A549 treated with Mapracorat at 1 μM for 4 hours (cell line): Measurements from ENCODE around the gene APH1A. TPM values are rescaled to one million over a fixed set of nuclear protein-coding genes. Genes with fewer than 3 reads are reported as not detected.

ENCODE experiments used
- total RNA-seq: library from RNA; stranded (reverse); fragments of 200-300 nt; extraction: Qiagen RNA extraction; gene quantifications from 5 replicates; pipeline ENCODE4 v1.2.3, GENCODE V29; 2022

APH1A gene
- 128 to 148 TPM (median 139 TPM) in 5 replicates for total RNA-seq

DNA sequence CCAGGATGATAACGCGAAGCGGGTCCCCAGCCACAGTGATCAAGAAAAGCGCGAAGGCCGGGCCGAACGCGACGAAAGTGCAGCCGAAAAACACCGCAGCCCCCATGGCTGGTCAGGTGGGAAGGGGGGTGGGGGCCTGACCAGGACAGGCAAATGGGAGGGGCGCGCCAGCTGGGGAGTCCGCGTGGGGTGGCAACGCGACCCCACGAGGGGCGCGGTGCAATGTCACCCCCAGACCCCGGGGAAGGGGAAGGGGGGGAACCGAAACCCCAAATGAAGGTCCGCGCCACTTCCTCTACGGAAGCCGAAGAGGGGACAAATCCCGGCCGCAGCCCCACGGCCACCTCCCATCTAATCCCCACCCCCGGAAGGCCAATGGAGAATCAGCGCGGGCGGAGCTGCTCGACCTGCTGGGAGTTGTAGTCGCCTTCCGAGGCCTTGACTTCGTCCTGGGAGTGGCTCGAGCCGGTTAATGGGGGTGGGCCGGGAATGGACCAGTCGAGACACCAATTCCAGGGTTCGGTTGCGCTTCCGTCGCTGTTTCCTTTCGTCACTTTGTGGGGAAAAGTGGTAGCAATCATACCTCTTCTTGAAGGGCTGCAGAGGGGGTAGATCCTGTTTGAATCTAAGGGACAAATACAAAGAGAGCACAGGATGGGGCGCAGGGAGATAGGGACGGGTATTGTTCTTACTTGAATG lies at the start of gene APH1A:
Gene APH1A (minus strand): TSS at position 312 of the 699 bp plus-strand sequence. CDS start 206 bp downstream, at position 106.

DNA sequence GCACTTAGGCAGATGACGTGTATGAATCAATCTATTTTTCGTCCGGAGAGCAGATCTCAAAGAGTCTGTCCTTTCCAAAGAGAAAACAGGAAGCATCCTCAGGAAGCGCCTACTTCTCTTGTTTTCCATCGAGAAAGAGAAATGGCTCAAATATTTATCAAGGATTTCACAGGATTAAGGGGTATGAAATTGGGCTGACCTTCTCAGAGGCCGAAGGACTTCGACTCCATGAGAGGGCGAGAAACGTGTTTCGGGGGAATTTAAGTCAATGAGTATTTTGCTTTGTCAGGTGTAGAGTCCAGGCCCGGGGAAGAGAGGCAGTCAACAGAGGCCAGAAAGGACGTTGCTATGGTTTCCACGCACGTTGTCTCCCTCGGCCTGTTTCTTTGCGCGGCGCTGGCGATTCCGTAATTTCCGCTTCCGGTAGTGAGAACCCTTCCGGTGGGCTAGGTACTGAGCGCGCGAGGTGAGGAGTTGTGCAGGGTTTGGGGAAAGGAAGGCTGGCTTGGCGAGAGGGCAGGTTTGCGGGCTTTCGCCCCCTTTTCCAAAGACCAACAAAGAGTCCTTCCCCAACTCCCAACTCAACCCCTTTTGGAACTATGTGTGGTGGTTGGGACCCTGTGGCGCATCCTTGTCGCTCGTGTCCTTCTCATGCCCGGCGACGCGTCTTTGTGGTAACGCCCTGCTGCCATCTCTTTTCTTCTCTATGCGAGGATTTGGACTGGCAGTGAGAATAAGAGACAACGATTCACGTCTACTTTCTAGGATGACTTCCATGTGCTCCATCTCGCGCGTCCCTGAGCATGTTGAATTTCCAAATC lies 24.8 kb upstream of the APH1A start, which contains the start of gene MRPS21:
Gene MRPS21 (plus strand): TSS at position 429 of the 821 bp plus-strand sequence. CDS start 506 bp downstream, outside the sequence.

DNA sequence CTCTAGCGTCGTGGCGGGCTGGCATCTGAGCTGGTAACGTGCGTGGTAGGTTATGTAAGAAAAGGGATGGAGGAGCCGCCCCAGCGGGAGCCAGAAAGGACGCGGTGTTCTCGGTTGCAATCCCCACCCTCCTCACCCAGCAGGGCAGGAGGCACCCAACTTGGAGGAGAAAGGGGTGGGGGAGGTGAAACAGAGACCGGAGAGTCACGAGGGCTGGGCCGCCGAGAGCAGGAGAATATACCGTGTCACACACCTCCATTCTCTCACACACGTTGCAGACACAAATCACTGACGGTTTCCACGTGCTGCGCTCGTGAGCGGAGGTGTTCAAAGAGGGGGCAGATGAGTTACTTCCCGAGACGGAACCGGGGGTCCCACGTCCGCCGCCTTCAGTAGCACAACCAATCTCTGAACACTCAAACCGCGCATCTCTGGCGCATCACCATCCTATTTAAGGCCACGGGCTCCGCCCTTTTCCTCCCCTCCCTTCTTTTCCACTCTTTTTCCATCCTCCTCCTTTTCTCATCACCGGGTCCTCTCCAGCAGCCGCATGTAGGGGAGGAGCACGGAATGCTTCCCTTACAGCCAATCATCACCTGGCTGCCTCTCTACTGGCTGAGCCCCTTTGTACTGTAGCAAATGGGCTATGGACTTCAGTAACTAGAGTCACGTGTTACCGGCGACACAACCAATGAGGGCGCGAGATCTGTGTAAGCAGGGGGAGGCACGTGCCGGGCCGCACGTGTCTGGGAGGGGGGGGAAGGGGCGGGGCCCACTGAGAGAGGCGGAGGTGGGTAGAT lies 13.1 kb upstream of the APH1A start, which contains the start of gene CIART:
Gene CIART (plus strand): TSS at position 797 of the 800 bp plus-strand sequence. CDS start 714 bp downstream, outside the sequence.

DNA sequence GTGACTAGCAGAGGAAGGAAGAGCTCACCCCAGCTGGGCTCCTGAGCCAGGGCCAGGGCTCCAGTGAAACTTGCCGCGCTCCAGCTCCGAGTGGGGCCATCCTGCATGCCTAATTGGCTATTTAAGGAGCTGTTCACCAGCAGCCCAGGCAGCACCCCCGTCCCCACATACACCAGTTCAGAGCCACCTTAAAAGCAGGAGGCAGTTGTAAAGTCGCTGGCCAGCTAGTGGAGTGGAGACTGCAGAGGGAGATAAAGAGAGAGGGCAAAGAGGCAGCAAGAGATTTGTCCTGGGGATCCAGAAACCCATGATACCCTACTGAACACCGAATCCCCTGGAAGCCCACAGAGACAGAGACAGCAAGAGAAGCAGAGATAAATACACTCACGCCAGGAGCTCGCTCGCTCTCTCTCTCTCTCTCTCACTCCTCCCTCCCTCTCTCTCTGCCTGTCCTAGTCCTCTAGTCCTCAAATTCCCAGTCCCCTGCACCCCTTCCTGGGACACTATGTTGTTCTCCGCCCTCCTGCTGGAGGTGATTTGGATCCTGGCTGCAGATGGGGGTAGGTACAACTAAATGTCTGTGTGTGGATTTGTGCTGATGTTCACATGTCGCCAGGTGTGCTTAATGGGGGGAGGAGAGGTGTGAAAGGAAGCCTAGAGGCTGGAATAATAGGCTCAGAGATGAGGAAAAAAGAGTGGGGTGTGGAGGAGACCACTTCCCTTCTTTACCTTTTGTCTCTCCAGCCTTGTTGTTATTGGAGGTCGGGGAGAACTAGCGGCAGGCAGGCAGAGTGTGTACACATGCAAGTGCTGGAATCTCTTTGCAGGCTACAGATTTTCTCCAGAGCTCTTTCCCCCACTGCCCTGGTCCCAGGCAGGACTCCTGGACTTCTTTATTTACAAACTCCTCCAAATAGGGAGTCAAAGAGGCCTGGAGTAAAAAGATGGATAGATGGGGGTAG lies 10.9 kb downstream of the APH1A start, which contains the start of gene CA14:
Gene CA14 (plus strand): TSS at position 151 of the 962 bp plus-strand sequence. CDS start 355 bp downstream, at position 506.

DNA sequence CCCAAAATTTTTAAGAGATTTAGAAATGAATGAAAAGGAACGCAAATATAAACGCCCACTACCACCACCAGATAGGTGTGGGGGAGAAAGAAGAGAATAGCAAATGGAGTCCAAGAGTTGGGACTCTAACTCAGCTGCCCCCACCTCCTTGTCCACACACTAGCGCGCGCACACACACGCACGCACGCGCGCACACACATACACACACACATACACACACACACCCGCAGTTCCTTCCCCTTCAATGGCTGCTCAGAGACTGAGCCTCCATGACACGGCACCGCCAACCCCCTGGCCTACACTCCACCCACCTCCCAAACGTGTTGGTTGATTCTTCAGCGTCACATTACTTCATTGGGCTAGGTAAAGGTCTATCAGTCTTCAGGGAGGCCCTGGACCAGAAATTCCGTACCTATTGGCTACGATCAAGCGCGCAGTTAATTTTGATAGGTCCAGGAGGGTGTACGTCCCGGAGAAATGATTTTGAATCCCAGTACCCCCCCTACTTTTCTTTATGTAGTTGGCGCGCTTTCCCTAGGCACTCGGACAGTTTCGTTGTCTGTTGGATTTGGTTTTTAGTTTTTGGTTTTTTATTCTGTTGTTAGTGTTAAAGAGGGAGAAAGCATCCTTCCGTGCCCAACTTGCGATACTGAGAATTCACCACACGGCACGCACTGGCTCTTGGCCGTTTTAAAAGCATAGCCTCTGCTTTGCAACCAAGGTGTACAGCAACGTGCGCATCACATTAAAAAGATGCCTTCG lies 32.8 kb downstream of the APH1A start, which contains the start of gene ANP32E:
Gene ANP32E (minus strand): TSS at position 261 of the 762 bp plus-strand sequence. CDS start 326 bp downstream, outside the sequence.

Other genes with a start within 250 kb of the APH1A start
- gene VPS45, start 201.2 kb downstream of the APH1A start, total RNA-seq: 14.8 to 17.4 TPM (median 15.9 TPM) in 5 replicates
- 6.6 to 8.8 TPM (median 6.9 TPM) in 5 replicates for gene PLEKHO1, start 119.1 kb downstream of the APH1A start, total RNA-seq
- gene ANP32E, start 32.9 kb downstream of the APH1A start, total RNA-seq: 33.9 to 46.7 TPM (median 43.0 TPM) in 5 replicates
- gene CA14, start 11.2 kb downstream of the APH1A start, total RNA-seq: not detected in 5 replicates
- 0.24 to 1.1 TPM (median 0.61 TPM) in 4 of 5 replicates, not detected in the other for gene C1orf54, start 3.8 kb upstream of the APH1A start, total RNA-seq
- 1.5 to 3.1 TPM (median 1.7 TPM) in 5 replicates for gene CIART, start 13.5 kb upstream of the APH1A start, total RNA-seq
- 83.1 to 92.1 TPM (median 85.9 TPM) in 5 replicates for gene MRPS21, start 24.8 kb upstream of the APH1A start, total RNA-seq
- gene PRPF3, start 52.5 kb upstream of the APH1A start, total RNA-seq: 49.0 to 58.7 TPM (median 55.8 TPM) in 5 replicates
- 11.6 to 14.2 TPM (median 13.6 TPM) in 5 replicates for gene RPRD2, start 95.1 kb upstream of the APH1A start, total RNA-seq
- gene TARS2, start 218.4 kb upstream of the APH1A start, total RNA-seq: 19.2 to 22.0 TPM (median 20.3 TPM) in 5 replicates
- gene ECM1, start 239.1 kb upstream of the APH1A start, total RNA-seq: 1.8 to 2.1 TPM (median 2.0 TPM) in 5 replicates
- 0.29 TPM in 1 of 5 replicates, not detected in the others for gene FALEC, start 246.7 kb upstream of the APH1A start, total RNA-seq